UCSD-AML1 (cell line): ENCODE measurements around the gene REEP1.
"Not testable (repeated sequence)": the region's sequence is repeated elsewhere in the genome, so short reads cannot be mapped to it uniquely, and the experiment has no call there.

Experiments
- DNase-seq: peaks from one replicate; lab custom pipeline; 2025; ENCODE audit not compliant: unreplicated experiment; lab: John Stamatoyannopoulos, UW

Gene REEP1

GRCh38 chr2:86245222-86245621 is 92.2 kb downstream of the REEP1 start:
- not testable (repeated sequence) for DNase-seq

GRCh38 chr2:86244781-86245180 is 92.6 kb downstream of the REEP1 start:
- DNase-seq: not testable (repeated sequence)

- no peak for DNase-seq
Observed at GRCh38 chr2:86243950-86244733, 93.3 kb downstream of the REEP1 start.

- no peak for DNase-seq
Observed at GRCh38 chr2:86243272-86243671, 94.2 kb downstream of the REEP1 start.

- no peak for DNase-seq
Observed at GRCh38 chr2:86241611-86242010, 95.8 kb downstream of the REEP1 start.

- no peak for DNase-seq
Observed at GRCh38 chr2:86240251-86240650, 97.2 kb downstream of the REEP1 start.

GRCh38 chr2:86239745-86240144 is 97.7 kb downstream of the REEP1 start:
- no peak for DNase-seq

GRCh38 chr2:86239326-86239725 is 98.1 kb downstream of the REEP1 start:
- DNase-seq: peak; percentile 31

GRCh38 chr2:86238354-86238753 is 99.1 kb downstream of the REEP1 start:
- DNase-seq: no peak

- no peak for DNase-seq
Observed at GRCh38 chr2:86237172-86237571, 100.3 kb downstream of the REEP1 start.

GRCh38 chr2:86235196-86235980 is 102.0 kb downstream of the REEP1 start:
- DNase-seq: no peak

GRCh38 chr2:86234563-86235131 is 102.8 kb downstream of the REEP1 start:
- DNase-seq: no peak

- DNase-seq: no peak
Observed at GRCh38 chr2:86233436-86233835, 104.0 kb downstream of the REEP1 start.

- no peak for DNase-seq
Observed at GRCh38 chr2:86232910-86233309, 104.5 kb downstream of the REEP1 start.

GRCh38 chr2:86232373-86232784 is 105.0 kb downstream of the REEP1 start:
- DNase-seq: no peak

GRCh38 chr2:86231680-86232372 is 105.6 kb downstream of the REEP1 start:
- DNase-seq: no peak

- DNase-seq: no peak
Observed at GRCh38 chr2:86230961-86231360, 106.5 kb downstream of the REEP1 start.

GRCh38 chr2:86229221-86229620 is 108.2 kb downstream of the REEP1 start:
- peak; percentile 46 for DNase-seq

GRCh38 chr2:86228574-86228973 is 108.9 kb downstream of the REEP1 start:
- not testable (repeated sequence) for DNase-seq

- no peak for DNase-seq
Observed at GRCh38 chr2:86227685-86228084, 109.7 kb downstream of the REEP1 start.
